Gastrocnemius medialis (tissue), 4 donors: ENCODE results near the gene ALK. TPM values are rescaled to one million over a fixed set of nuclear protein-coding genes. Genes with fewer than 3 reads are reported as not detected.

Experiments used
- ATAC-seq, 2 donors: fragments of 150-250 bp; one replicate each; pipeline ENCODE4 v1.9.1; 2016
- DNase-seq, 2 donors: peaks; one replicate each; pipeline ENCODE4 v3.0.0-alpha.2; 2019
- H3K27ac ChIP-seq, 4 donors: fragments of 200-600 bp; sonication (generic); 1 replicate in 1 of 4; 2 replicates in 3 of 4; pipeline ENCODE4 v1.5.1; 2016 to 2018; ENCODE audit warnings: mild to moderate bottlenecking in 2 of 4, moderate library complexity in 1 of 4
- H3K27me3 ChIP-seq, 3 donors: fragments of 200-600 bp; sonication (generic) in 2 of 3; 1 replicate in 1 of 3; 2 replicates in 2 of 3; pipeline versions ENCODE4 v1.5.1 to v1.6.0; 2016 to 2019; ENCODE audit warnings: mild to moderate bottlenecking in 1 of 3, moderate library complexity in 1 of 3
- H3K36me3 ChIP-seq, 2 donors: fragments of 200-600 bp; sonication (generic) in 1 of 2; one replicate each; pipeline ENCODE4 v1.5.1; 2017 to 2018
- H3K4me1 ChIP-seq, 2 donors: fragments of 200-600 bp; sonication (generic) in 1 of 2; one replicate each; pipeline ENCODE4 v1.5.1; 2016 to 2017; ENCODE audit warnings: mild to moderate bottlenecking in 2 of 2
- H3K4me3 ChIP-seq, 4 donors: fragments of 200-600 bp; sonication (generic) in 3 of 4; 1 replicate in 1 of 4; 2 replicates in 3 of 4; pipeline ENCODE4 v1.5.1; 2016 to 2019; ENCODE audit warnings: mild to moderate bottlenecking in 2 of 4
- H3K9me3 ChIP-seq, 3 donors: fragments of 200-600 bp; sonication (generic) in 2 of 3; 1 replicate in 1 of 3; 2 replicates in 2 of 3; pipeline ENCODE4 v1.5.1; 2016 to 2019
- POLR2A ChIP-seq, 2 donors: fragments of 450-650 bp; IDR thresholded peaks; one replicate each; pipeline ENCODE4 v1.6.1; 2017; ENCODE audit warnings: antibody characterized with exemption in 2 of 2, mild to moderate bottlenecking in 2 of 2, moderate library complexity in 2 of 2
- in situ Hi-C, 4 donors: fragments of 200-750 bp; cut with MboI; loops; one replicate each; pipeline versions ENCODE4 v1.15.0 to v1.8.0; 2017; ENCODE audit warnings: low sequenced_read_pairs in 4 of 4
- intact Hi-C: fragments of 100-400 bp; cut with DNase I; formaldehyde crosslinking; loops from one replicate; pipeline ENCODE4 v1.15.1; 2023; ENCODE audit warnings: low total_unique reads
- total RNA-seq, 4 donors: library from RNA; depleted of rRNA; stranded (reverse); fragments of >200 nt; gene quantifications; one replicate each; pipeline versions ENCODE4 v1.1.0 to v1.2.3, GENCODE V29; 2016
- TF ChIP-seq, protein P1 (sequence below), 5 experiments: fragments of 450-650 bp in 3 of 5; fragments of 200-600 bp in 2 of 5; sonication (generic) in 2 of 5; IDR thresholded peaks in 4 of 5; conservative IDR thresholded peaks in 1 of 5; 1 replicate in 4 of 5; 2 replicates in 1 of 5; pipeline ENCODE4 v1.5.1; 2016 to 2019; ENCODE audit warnings: antibody characterized with exemption in 5 of 5, mild to moderate bottlenecking in 3 of 5, moderate library complexity in 3 of 5

ALK gene
- total RNA-seq, 4 donors from 2014 or later: not detected

DNA sequence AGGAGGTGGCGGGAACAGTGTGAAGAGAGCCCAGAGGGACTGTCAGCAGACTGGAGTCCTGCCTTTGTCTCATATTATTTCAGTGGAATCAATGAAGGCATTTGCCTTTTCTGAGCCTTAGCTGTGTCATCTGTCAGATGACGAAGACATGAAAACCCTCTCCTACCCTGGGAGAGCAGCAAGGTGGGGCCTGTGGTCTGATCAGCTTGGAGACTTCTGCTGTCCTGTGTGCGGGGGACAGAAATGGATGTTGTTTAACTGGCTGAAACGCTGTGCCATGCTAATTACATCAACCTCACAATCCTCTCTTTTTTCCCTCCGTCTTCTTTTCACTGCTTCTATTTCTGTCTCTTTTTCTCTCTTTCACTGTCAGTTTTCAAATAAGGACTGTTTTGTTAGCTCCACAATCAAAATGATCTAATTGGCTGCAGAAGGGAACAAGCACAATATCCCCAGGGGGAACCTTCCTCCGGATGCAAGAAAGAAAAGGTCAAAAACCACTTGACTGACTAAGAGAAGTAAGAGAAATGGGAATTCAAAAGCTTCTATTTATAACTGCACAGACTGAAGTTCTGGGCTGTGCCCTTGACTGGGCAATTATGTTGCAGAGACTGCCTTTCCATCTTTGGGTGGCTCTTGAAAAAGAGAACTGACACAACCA lies 466.1 kb downstream of the ALK start:
- in situ Hi-C loops (no loop called here), intact Hi-C loops (no loop called here)
- Histone ChIP-seq H3K4me1 (no peaks in the 10 kb centered on the region), H3K36me3 (no peaks in the 10 kb centered on the region), H3K27me3 (no peaks in the 10 kb centered on the region), H3K27ac (no peak overlapping the region), H3K4me3 (no peak overlapping the region), H3K9me3 (no peaks in the 10 kb centered on the region)
- ATAC-seq: no peak
- no peak for DNase-seq
- no peak for TF ChIP-seq POLR2A (IDR thresholded peaks at IDR 0.05)
- TF ChIP-seq, protein P1, sequence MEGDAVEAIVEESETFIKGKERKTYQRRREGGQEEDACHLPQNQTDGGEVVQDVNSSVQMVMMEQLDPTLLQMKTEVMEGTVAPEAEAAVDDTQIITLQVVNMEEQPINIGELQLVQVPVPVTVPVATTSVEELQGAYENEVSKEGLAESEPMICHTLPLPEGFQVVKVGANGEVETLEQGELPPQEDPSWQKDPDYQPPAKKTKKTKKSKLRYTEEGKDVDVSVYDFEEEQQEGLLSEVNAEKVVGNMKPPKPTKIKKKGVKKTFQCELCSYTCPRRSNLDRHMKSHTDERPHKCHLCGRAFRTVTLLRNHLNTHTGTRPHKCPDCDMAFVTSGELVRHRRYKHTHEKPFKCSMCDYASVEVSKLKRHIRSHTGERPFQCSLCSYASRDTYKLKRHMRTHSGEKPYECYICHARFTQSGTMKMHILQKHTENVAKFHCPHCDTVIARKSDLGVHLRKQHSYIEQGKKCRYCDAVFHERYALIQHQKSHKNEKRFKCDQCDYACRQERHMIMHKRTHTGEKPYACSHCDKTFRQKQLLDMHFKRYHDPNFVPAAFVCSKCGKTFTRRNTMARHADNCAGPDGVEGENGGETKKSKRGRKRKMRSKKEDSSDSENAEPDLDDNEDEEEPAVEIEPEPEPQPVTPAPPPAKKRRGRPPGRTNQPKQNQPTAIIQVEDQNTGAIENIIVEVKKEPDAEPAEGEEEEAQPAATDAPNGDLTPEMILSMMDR (IDR thresholded peaks at IDR 0.05 in 4 of 5, conservative IDR thresholded peaks at IDR 0.05 in 1 of 5): no peak

- Histone ChIP-seq H3K9me3 (no peaks in the 10 kb centered on the region), H3K4me3 (no peak overlapping the region), H3K4me1 (no peaks in the 10 kb centered on the region), H3K36me3 (no peaks in the 10 kb centered on the region), H3K27ac (no peak overlapping the region), H3K27me3 (no peaks in the 10 kb centered on the region)
- no peak for TF ChIP-seq POLR2A (IDR thresholded peaks at IDR 0.05)
- TF ChIP-seq, protein P1 (IDR thresholded peaks at IDR 0.05 in 4 of 5, conservative IDR thresholded peaks at IDR 0.05 in 1 of 5): no peak
- in situ Hi-C loops (no loop called here), intact Hi-C loops (no loop called here)
- DNase-seq (no peak), ATAC-seq (no peak)
These were observed 469.4 kb downstream of the ALK start for GRCh38 chr2:29452036-29452435.

GRCh38 chr2:29450596-29451222 lies 470.7 kb downstream of the ALK start:
- in situ Hi-C loops (no loop called here), intact Hi-C loops (no loop called here)
- H3K4me1 ChIP-seq: no peaks in the 10 kb centered on the region
- DNase-seq (no peak), ATAC-seq (no peak)
- no peaks in the 10 kb centered on the region for H3K9me3 ChIP-seq
- no peaks in the 10 kb centered on the region for H3K36me3 ChIP-seq
- no peak overlapping the region for H3K4me3 ChIP-seq
- TF ChIP-seq POLR2A (IDR thresholded peaks at IDR 0.05): no peak
- TF ChIP-seq, protein P1 (IDR thresholded peaks at IDR 0.05 in 4 of 5, conservative IDR thresholded peaks at IDR 0.05 in 1 of 5): no peak
- no peak overlapping the region for H3K27ac ChIP-seq
- no peaks in the 10 kb centered on the region for H3K27me3 ChIP-seq

DNA sequence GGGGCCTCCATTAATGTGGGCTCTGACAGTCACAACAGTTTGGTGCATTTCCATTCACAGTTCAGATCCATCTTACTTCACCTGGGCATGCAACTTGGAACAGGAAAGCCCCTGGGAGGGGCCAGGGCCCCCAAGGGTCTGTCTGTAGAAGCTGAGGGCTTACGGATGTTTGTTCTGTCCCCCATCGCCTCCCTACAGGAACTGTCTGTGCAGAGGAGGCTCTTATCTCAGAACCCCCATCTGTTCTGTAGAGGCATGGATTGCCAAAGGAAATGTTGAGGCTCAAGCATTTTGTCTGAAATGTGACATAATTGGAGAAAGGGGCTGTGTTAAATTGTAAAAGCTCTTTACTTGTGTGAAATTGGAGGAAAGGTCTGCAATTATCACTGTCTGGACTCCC lies 471.9 kb downstream of the ALK start:
- no peak overlapping the region for H3K27ac ChIP-seq
- TF ChIP-seq POLR2A (IDR thresholded peaks at IDR 0.05): no peak
- TF ChIP-seq, protein P1 (IDR thresholded peaks at IDR 0.05 in 4 of 5, conservative IDR thresholded peaks at IDR 0.05 in 1 of 5): no peak
- intact Hi-C loops (no loop called here), in situ Hi-C loops (no loop called here)
- no peak overlapping the region for H3K4me3 ChIP-seq
- no peaks in the 10 kb centered on the region for H3K9me3 ChIP-seq
- no peaks in the 10 kb centered on the region for H3K27me3 ChIP-seq
- no peak for DNase-seq
- H3K4me1 ChIP-seq: no peaks in the 10 kb centered on the region
- no peak for ATAC-seq
- no peaks in the 10 kb centered on the region for H3K36me3 ChIP-seq
